Measurements from ENCODE around the gene IQGAP2.
"Not testable (repeated sequence)": the region's sequence is repeated elsewhere in the genome, so short reads cannot be mapped to it uniquely, and the experiment has no call there.

Gene IQGAP2

GRCh38 chr5:76579166-76579937, 176.3 kb downstream of the IQGAP2 start:
- DNase-seq (ENCODE audit: low spot score): no peak

GRCh38 chr5:76580981-76581380, 177.9 kb downstream of the IQGAP2 start:
- DNase-seq (ENCODE audit: low spot score): no peak

GRCh38 chr5:76582230-76583162, 179.4 kb downstream of the IQGAP2 start:
- no peak for DNase-seq (ENCODE audit: low spot score)

GRCh38 chr5:76583163-76584047, 180.3 kb downstream of the IQGAP2 start:
- no peak for DNase-seq (ENCODE audit: low spot score)

GRCh38 chr5:76585783-76586217, 182.7 kb downstream of the IQGAP2 start:
- DNase-seq (ENCODE audit: low spot score): no peak

- DNase-seq (ENCODE audit: low spot score): no peak
Measured at GRCh38 chr5:76586531-76586930, 183.4 kb downstream of the IQGAP2 start.

- no peak for DNase-seq (ENCODE audit: low spot score)
Measured at GRCh38 chr5:76590027-76590426, 186.9 kb downstream of the IQGAP2 start.

GRCh38 chr5:76591366-76591765, 188.3 kb downstream of the IQGAP2 start:
- DNase-seq (ENCODE audit: low spot score): no peak

- no peak for DNase-seq (ENCODE audit: low spot score)
Measured at GRCh38 chr5:76592692-76593091, 189.6 kb downstream of the IQGAP2 start.

GRCh38 chr5:76594107-76594506, 191.0 kb downstream of the IQGAP2 start:
- DNase-seq (ENCODE audit: low spot score): no peak

- no peak for DNase-seq (ENCODE audit: low spot score)
Measured at GRCh38 chr5:76595755-76596481, 192.8 kb downstream of the IQGAP2 start.

- no peak for DNase-seq (ENCODE audit: low spot score)
Measured at GRCh38 chr5:76598531-76598930, 195.4 kb downstream of the IQGAP2 start.

GRCh38 chr5:76600716-76601115, 197.6 kb downstream of the IQGAP2 start:
- DNase-seq (ENCODE audit: low spot score): no peak

- DNase-seq (ENCODE audit: low spot score): no peak
Measured at GRCh38 chr5:76601470-76601869, 198.4 kb downstream of the IQGAP2 start.

- no peak for DNase-seq (ENCODE audit: low spot score)
Measured at GRCh38 chr5:76602094-76602726, 199.1 kb downstream of the IQGAP2 start.

GRCh38 chr5:76603991-76604390, 200.9 kb downstream of the IQGAP2 start:
- not testable (repeated sequence) for DNase-seq (ENCODE audit: low spot score)

GRCh38 chr5:76604838-76605237, 201.8 kb downstream of the IQGAP2 start:
- DNase-seq (ENCODE audit: low spot score): no peak

- DNase-seq (ENCODE audit: low spot score): no peak
Measured at GRCh38 chr5:76606701-76607100, 203.6 kb downstream of the IQGAP2 start.

- no peak for DNase-seq (ENCODE audit: low spot score)
Measured at GRCh38 chr5:76607353-76607871, 204.3 kb downstream of the IQGAP2 start.

- no peak for DNase-seq (ENCODE audit: low spot score)
Measured at GRCh38 chr5:76608833-76609232, 205.7 kb downstream of the IQGAP2 start.

- no peak for DNase-seq (ENCODE audit: low spot score)
Measured at GRCh38 chr5:76610196-76610595, 207.1 kb downstream of the IQGAP2 start.

All from left forelimb (tissue), 1 donor.